GM12801 (cell line): Measurements from ENCODE around the gene OR2T1.
"Not testable (repeated sequence)": the region's sequence is repeated elsewhere in the genome, so short reads cannot be mapped to it uniquely, and the experiment has no call there.

Source experiments
- TF ChIP-seq, protein P1 (sequence below): IDR thresholded peaks from one replicate; pipeline ENCODE4 v1.5.1; 2011; ENCODE audit warnings: control low read depth; ENCODE audit not compliant: insufficient read length; ENCODE audit errors: extremely low read depth

The OR2T1 gene

DNA sequence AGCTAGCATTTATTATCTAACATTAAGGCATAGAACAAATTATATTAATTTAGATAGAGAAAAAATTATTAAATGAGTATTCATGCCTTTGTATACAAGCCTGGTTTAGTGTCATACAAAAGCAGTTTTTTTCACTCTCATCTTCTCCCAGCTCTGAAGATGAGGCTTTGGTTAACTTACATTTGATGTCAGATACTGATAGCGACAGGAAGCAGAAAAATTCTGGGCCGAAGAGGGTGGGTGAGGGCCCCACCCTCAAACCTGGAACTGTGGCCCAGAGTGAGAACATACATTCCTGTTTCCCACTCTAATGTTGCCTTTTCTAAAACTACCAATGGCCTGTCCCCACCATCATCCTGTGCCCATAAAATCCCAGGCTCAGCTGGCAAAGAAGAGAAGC is 15.0 kb downstream of the OR2T1 start:
- TF ChIP-seq, protein P1, sequence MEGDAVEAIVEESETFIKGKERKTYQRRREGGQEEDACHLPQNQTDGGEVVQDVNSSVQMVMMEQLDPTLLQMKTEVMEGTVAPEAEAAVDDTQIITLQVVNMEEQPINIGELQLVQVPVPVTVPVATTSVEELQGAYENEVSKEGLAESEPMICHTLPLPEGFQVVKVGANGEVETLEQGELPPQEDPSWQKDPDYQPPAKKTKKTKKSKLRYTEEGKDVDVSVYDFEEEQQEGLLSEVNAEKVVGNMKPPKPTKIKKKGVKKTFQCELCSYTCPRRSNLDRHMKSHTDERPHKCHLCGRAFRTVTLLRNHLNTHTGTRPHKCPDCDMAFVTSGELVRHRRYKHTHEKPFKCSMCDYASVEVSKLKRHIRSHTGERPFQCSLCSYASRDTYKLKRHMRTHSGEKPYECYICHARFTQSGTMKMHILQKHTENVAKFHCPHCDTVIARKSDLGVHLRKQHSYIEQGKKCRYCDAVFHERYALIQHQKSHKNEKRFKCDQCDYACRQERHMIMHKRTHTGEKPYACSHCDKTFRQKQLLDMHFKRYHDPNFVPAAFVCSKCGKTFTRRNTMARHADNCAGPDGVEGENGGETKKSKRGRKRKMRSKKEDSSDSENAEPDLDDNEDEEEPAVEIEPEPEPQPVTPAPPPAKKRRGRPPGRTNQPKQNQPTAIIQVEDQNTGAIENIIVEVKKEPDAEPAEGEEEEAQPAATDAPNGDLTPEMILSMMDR: no peak

DNA sequence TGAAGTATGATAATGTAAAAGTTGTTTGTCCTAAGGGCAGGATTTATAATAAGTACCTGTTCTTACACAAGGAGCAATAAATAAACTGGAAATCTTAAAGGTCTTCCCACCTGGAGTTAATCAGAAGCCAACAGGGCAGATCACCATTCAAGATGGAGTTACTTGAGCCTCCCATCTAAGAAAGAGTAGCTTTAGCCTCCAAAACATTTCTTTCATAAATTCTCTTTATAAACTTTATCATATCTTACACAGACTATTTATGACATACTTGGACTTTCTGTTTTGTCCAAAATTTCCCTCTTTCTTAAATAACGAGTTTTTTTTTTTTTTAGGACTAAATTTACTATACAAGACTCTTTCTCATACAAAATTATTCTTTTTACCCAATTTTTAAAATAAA is 18.5 kb downstream of the OR2T1 start:
- TF ChIP-seq, protein P1: no peak

DNA sequence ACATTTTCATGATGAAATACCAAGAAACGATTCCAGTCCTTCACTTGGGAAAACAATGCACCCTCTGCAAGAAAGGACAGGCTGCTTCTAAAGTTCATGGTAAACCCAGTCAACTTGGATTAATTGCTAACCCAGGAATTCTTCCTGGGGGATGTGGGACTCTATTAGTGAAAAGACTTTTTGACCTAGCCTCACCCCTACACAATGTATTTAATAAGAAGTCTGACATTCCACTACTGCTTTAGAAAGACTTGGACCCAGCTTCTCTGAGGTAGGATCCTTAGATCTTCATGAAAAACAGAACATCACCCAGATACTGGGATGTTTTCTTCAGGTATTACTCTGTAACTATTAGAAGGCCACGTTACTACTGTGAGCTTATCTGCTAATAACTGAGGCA is 42.6 kb downstream of the OR2T1 start, which contains the start of gene OR2T2:
Gene OR2T2 (plus strand): TSS at position 239 of the 400 bp plus-strand sequence. CDS start 7,161 bp downstream, outside the sequence.
- TF ChIP-seq, protein P1: not testable (repeated sequence)
